ENCODE results near the gene HCAR1. TPM values are rescaled to one million over a fixed set of nuclear protein-coding genes. Genes with fewer than 3 reads are reported as not detected.

HCAR1 gene
- total RNA-seq, 2 donors from 2014 or later = not detected

- Histone ChIP-seq H3K27ac (no peak overlapping the region), H3K36me3 (no peaks in the 10 kb centered on the region), H3K4me3 (no peak overlapping the region), H3K27me3 (replicated peaks; ENCODE audit: insufficient read depth) (no peaks in the 10 kb centered on the region), H3K4me1 (ENCODE audit: control insufficient read depth in 1 of 2, low read depth in 2 of 2) (no peaks in the 10 kb centered on the region), H3K9me3 (no peaks in the 10 kb centered on the region)
- no peak for TF ChIP-seq CTCF (IDR thresholded peaks at IDR 0.05)
- no peak for DNase-seq (ENCODE audit: low spot score)
- no peak for ATAC-seq (ENCODE audit: insufficient number of reproducible peaks, low FRiP score, low read depth)
These were observed 13.4 kb upstream of the HCAR1 start for GRCh38 chr12:122743895-122744525.

- H3K27ac ChIP-seq = no peak overlapping the region
These were observed 9.7 kb upstream of the HCAR1 start for GRCh38 chr12:122740351-122740750.

DNA sequence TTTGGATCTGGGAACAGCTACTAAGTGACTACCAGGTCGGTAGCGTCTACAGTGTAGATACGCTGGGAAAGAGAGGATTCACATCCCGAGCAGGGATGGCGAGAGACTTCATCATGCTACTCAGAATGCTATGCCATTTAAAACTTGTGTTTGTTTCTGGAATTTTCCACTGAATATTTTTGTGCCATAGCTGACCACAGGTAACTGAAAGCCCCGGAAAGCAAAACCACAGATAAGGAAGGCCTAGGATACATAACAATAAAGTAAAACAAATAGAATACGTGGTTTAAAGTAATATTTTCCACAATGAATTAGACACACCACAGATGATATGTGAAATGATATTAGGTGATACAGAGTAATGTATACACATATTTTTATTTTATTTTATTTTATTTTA is 7.9 kb upstream of the HCAR1 start:
- Histone ChIP-seq H3K4me1 (ENCODE audit: control insufficient read depth in 1 of 2, low read depth in 2 of 2) (no peaks in the 10 kb centered on the region), H3K36me3 (no peaks in the 10 kb centered on the region), H3K27me3 (replicated peaks; ENCODE audit: insufficient read depth) (no peaks in the 10 kb centered on the region), H3K27ac (no peak overlapping the region), H3K9me3 (no peaks in the 10 kb centered on the region), H3K4me3 (no peak overlapping the region)
- ATAC-seq (ENCODE audit: insufficient number of reproducible peaks, low FRiP score, low read depth) (no peak), DNase-seq (ENCODE audit: low spot score) (no peak)
- TF ChIP-seq CTCF (IDR thresholded peaks at IDR 0.05) = no peak

More at GRCh38 chr12:122740351-122740750, 9.7 kb upstream of the HCAR1 start:
- DNase-seq (ENCODE audit: low spot score) (no peak), ATAC-seq (ENCODE audit: insufficient number of reproducible peaks, low FRiP score, low read depth) (no peak)
- no peak for TF ChIP-seq CTCF (IDR thresholded peaks at IDR 0.05)
- Histone ChIP-seq H3K4me3 (no peak overlapping the region), H3K9me3 (no peaks in the 10 kb centered on the region), H3K36me3 (no peaks in the 10 kb centered on the region), H3K27me3 (replicated peaks; ENCODE audit: insufficient read depth) (no peaks in the 10 kb centered on the region), H3K4me1 (ENCODE audit: control insufficient read depth in 1 of 2, low read depth in 2 of 2) (no peaks in the 10 kb centered on the region)

DNA sequence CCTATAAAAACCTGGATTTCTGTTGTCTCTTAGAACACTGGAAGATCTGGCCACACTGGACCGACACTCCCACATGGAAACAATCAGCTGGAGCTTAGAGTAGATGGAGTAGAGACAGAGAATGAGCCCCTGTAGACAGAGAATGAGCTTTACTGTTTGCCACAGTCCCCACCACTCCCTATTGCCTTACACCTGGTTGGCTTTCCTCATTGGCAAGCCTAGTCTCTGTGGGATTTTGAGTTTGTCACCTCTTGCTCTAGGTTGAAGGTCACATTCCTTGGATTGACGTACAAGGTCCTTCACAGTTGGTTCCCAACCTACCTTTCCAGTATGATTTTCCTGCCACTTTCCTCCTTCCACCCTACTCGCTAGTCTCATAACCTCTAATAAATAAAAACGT is 2.0 kb upstream of the HCAR1 start:
- no peak for ATAC-seq (ENCODE audit: insufficient number of reproducible peaks, low FRiP score, low read depth)
- H3K4me3 ChIP-seq = no peak overlapping the region
- no peaks in the 10 kb centered on the region for H3K36me3 ChIP-seq
- H3K27ac ChIP-seq = no peak overlapping the region
- no peaks in the 10 kb centered on the region for H3K9me3 ChIP-seq
- no peaks in the 10 kb centered on the region for H3K27me3 ChIP-seq (replicated peaks; ENCODE audit: insufficient read depth)
- peaks cover 5 to 6% of the 10 kb centered on the region in 2 donors for H3K4me1 ChIP-seq (ENCODE audit: control insufficient read depth in 1 of 2, low read depth in 2 of 2)
- no peak for DNase-seq (ENCODE audit: low spot score)
- no peak for TF ChIP-seq CTCF (IDR thresholded peaks at IDR 0.05)

GRCh38 chr12:122732170-122732569 is 1.5 kb upstream of the HCAR1 start:
- Histone ChIP-seq H3K4me1 (ENCODE audit: control insufficient read depth in 1 of 2, low read depth in 2 of 2) (peaks cover 5 to 6% of the 10 kb centered on the region in 2 donors), H3K36me3 (no peaks in the 10 kb centered on the region), H3K27ac (no peak overlapping the region), H3K9me3 (no peaks in the 10 kb centered on the region), H3K4me3 (no peak overlapping the region), H3K27me3 (replicated peaks; ENCODE audit: insufficient read depth) (no peaks in the 10 kb centered on the region)
- ATAC-seq (ENCODE audit: insufficient number of reproducible peaks, low FRiP score, low read depth) = no peak
- no peak for DNase-seq (ENCODE audit: low spot score)
- no peak for TF ChIP-seq CTCF (IDR thresholded peaks at IDR 0.05)
